ENCODE measurements around the gene C21orf58. TPM values are rescaled to one million over a fixed set of nuclear protein-coding genes. Genes with fewer than 3 reads are reported as not detected.

C21orf58 gene
- total RNA-seq, 6 donors from 2014 or later, result 3.2 to 35.6 (median 6.7) TPM

DNA sequence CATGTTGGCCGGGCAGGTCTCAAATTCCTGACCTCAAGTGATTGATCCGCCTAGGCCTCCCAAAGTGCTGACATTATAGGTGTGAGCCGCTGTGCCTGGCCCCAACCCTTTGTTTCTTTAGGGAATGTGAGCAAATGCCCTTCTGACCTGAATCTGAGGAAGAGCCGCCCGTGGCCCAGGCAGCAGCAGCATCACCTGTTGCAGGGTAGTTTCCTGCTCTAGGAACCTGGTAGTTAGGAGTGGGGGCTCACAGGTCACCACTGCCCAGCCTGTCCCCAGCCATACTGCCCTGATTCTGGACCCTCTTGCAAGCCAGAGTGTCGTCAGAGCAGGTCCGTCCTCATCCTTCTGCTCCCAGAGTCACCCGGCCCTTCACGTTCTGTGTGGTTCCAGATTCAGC lies 24.5 kb downstream of the C21orf58 start:
- no peaks in the 10 kb centered on the region for H3K9me3 ChIP-seq
- peaks cover 0 to 5% (median 2%) of the 10 kb centered on the region in 4 donors for H3K36me3 ChIP-seq
- TF ChIP-seq POLR2A (IDR thresholded peaks at IDR 0.05) (no peak), EP300 (IDR thresholded peaks at IDR 0.05) (no peak)
- TF ChIP-seq, protein P1, sequence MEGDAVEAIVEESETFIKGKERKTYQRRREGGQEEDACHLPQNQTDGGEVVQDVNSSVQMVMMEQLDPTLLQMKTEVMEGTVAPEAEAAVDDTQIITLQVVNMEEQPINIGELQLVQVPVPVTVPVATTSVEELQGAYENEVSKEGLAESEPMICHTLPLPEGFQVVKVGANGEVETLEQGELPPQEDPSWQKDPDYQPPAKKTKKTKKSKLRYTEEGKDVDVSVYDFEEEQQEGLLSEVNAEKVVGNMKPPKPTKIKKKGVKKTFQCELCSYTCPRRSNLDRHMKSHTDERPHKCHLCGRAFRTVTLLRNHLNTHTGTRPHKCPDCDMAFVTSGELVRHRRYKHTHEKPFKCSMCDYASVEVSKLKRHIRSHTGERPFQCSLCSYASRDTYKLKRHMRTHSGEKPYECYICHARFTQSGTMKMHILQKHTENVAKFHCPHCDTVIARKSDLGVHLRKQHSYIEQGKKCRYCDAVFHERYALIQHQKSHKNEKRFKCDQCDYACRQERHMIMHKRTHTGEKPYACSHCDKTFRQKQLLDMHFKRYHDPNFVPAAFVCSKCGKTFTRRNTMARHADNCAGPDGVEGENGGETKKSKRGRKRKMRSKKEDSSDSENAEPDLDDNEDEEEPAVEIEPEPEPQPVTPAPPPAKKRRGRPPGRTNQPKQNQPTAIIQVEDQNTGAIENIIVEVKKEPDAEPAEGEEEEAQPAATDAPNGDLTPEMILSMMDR (IDR thresholded peaks at IDR 0.05), result no peak
- no peak overlapping the region for H3K4me3 ChIP-seq
- no peak for ATAC-seq (ENCODE audit: low FRiP score in 2 of 2)
- peaks cover 0 to 9% (median 1%) of the 10 kb centered on the region in 4 donors for H3K27me3 ChIP-seq
- H3K4me1 ChIP-seq, result peaks cover 10 to 23% (median 14%) of the 10 kb centered on the region in 4 donors
- no peak overlapping the region for H3K27ac ChIP-seq
- WGBS, 2 donors, result 67 to 92% methylated on average over 2 to 9 of the region's 9 CpGs
- no peak for DNase-seq

DNA sequence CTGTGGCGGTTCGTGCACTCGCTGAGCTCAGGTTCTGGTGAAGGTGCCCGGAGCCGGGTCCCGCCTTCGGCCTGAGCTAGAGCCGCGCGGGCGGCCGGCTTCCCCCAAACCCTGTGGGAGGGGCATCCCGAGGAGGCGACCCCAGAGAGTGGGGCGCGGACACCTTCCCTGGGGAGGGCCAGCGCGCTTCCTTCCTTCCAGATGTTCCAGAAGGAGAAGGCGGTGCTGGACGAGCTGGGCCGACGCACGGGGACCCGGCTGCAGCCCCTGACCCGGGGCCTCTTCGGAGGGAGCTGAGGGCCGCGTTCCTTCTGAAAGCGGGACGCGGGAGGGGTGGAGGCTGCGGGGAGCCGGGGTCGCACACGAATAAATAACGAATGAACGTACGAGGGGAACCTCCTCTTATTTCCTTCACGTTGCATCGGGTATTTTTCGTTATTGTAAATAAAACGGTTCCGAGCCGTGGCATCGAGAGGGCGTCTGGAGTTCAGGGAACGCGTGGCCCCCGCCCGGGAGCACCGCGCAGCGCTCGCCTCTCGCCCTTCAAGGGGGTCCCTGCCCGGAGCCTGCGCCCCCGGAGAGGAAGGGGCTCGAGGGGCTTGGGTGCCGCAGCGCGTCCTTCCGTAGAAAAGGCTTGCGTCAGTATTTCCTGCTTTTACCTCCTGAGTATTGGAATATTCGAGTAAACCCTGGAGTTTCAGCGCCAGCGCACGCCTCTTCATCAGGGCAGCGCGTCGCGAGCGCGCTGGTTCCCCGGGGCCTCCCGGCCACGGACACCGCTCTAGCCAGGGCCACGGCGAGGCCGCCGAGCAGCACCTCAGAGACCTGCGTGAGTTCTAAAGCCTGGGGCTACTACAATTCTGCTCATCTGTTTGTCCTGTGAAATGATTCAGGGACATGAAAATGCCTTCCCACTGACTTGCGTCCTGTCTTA lies 26.1 kb downstream of the C21orf58 start:
- peak in 1 of 2 donors; percentile 87 for DNase-seq
- Histone ChIP-seq H3K27me3 (peaks cover 0 to 9% (median 1%) of the 10 kb centered on the region in 4 donors), H3K4me3 (peak overlapping the region; percentile 42 to 62 (median 50)), H3K36me3 (peaks cover 0 to 5% (median 2%) of the 10 kb centered on the region in 4 donors), H3K27ac (peak overlapping the region in 3 of 4 donors; percentile 36 to 70 (median 43)), H3K9me3 (no peaks in the 10 kb centered on the region), H3K4me1 (peaks cover 10 to 23% (median 14%) of the 10 kb centered on the region in 4 donors)
- TF ChIP-seq, protein P1 (IDR thresholded peaks at IDR 0.05), result no peak
- TF ChIP-seq EP300 (IDR thresholded peaks at IDR 0.05), result no peak
- TF ChIP-seq POLR2AphosphoS5 (IDR thresholded peaks at IDR 0.05), result no peak
- TF ChIP-seq POLR2A (IDR thresholded peaks at IDR 0.05), result no peak
- WGBS, 2 donors, result 6 to 9% methylated on average over 21 to 76 of the region's 84 CpGs
- ATAC-seq (ENCODE audit: low FRiP score in 2 of 2), result peak in 1 of 2 donors; percentile 43

DNA sequence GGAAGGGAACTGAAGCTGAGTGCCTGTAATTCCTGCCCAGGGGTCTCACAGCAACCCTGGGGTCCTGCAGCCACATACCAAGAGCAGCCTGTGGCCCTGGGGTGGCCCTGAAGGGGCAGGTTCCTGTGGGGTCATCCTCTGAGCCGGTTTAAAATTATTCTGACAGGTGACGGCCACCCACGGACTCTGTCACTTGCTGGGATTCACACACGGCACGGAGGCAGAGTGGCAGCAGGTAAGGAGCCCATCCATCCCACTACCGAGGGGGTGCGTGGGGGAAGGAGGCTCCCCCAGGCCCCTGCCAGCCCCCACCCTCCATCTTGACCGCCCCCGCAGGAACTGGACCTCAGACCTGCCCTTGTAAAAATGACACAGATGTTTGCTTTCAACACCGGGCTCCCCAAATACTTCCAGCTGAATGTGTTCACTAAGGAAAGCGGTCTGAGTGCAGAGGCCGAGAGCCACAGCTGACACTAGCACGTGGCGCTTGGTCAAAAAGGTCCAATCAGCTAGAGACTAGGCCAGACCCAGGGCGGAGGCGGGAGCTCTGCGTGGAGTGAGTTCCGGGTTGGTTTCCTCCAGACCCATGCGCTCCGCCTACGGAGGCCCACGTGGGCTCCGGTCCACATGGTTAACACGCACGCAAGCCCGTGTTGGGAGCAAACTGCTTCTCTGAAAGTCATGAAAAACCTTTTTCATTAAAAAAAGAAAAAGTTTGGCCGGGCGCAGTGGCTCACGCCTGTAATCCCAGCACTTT lies 27.5 kb downstream of the C21orf58 start:
- 68 to 74% methylated on average over 20 to 22 of the region's 29 CpGs for WGBS, 2 donors
- Histone ChIP-seq H3K4me3 (peak overlapping the region in 2 of 4 donors; percentile 14 to 34), H3K27me3 (peaks cover 0 to 9% (median 1%) of the 10 kb centered on the region in 4 donors), H3K4me1 (peaks cover 10 to 23% (median 14%) of the 10 kb centered on the region in 4 donors), H3K36me3 (peaks cover 0 to 10% (median 6%) of the 10 kb centered on the region in 4 donors), H3K9me3 (no peaks in the 10 kb centered on the region), H3K27ac (peak overlapping the region in 1 of 4 donors; percentile 73)
- TF ChIP-seq EP300 (IDR thresholded peaks at IDR 0.05) (no peak), POLR2A (IDR thresholded peaks at IDR 0.05) (peak in 1 of 4 donors; percentile 47), POLR2AphosphoS5 (IDR thresholded peaks at IDR 0.05) (no peak)
- TF ChIP-seq, protein P1 (IDR thresholded peaks at IDR 0.05), result no peak
- ATAC-seq (ENCODE audit: low FRiP score in 2 of 2) (peak; percentile 90 to 95), DNase-seq (peak; percentile 52 to 86)

DNA sequence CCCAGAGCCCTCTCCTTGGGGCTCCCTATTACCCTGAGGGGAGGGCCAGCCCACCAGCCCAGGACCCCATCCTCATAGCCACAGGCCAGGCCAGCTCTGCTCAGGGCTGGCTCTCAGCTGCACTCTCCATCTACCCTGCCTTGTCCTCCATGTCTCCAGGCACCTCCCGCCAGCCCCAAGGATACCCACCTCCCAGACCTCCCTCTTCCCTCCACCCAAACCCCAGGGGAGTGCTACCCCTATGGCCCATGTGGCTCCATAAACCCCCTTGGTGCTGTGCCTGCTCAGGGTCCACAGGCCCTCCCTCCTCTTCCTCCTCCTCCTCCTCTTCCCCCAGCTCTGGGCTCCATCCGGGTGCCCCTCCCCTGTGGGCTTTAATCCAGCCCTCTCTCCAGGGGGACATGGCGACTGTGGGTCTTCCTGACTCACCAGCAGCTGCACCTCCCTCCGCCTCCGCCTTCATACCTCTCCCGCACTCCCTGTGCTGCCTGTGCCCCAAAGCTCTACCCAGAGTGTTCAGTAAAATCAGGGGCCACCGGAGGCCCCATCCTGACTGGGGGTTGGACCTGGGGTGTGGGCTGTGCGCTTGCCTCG lies 28.4 kb downstream of the C21orf58 start:
- H3K9me3 ChIP-seq, result no peaks in the 10 kb centered on the region
- peak overlapping the region in 1 of 4 donors; percentile 73 for H3K27ac ChIP-seq
- no peak for TF ChIP-seq EP300 (IDR thresholded peaks at IDR 0.05)
- no peak for TF ChIP-seq POLR2A (IDR thresholded peaks at IDR 0.05)
- no peak for TF ChIP-seq POLR2AphosphoS5 (IDR thresholded peaks at IDR 0.05)
- TF ChIP-seq, protein P1 (IDR thresholded peaks at IDR 0.05), result no peak
- ATAC-seq (ENCODE audit: low FRiP score in 2 of 2) (peak; percentile 45 to 49), DNase-seq (no peak)
- H3K4me3 ChIP-seq, result no peak overlapping the region
- H3K36me3 ChIP-seq, result peaks cover 0 to 8% (median 6%) of the 10 kb centered on the region in 4 donors
- WGBS, 2 donors, result 68 to 72% methylated on average over 9 of the region's 9 CpGs
- peaks cover 0 to 9% (median 1%) of the 10 kb centered on the region in 4 donors for H3K27me3 ChIP-seq
- H3K4me1 ChIP-seq, result peaks cover 10 to 23% (median 14%) of the 10 kb centered on the region in 4 donors

All from upper lobe of left lung (tissue), 6 donors.